Gastroesophageal sphincter (tissue), 4 donors: Measurements from ENCODE around the gene RABGAP1. TPM values are rescaled to one million over a fixed set of nuclear protein-coding genes. Genes with fewer than 3 reads are reported as not detected.

Source experiments
- ATAC-seq: fragments of 150-250 bp; one replicate; pipeline ENCODE4 v1.9.1; 2016; ENCODE audit warnings: mild to moderate bottlenecking, moderate library complexity
- H3K27ac ChIP-seq, 4 donors: fragments of 200-600 bp; sonication (generic) in 3 of 4; 1 replicate in 3 of 4; 2 replicates in 1 of 4; pipeline ENCODE4 v1.5.1; 2016 to 2019
- H3K27me3 ChIP-seq: fragments of 200-600 bp; sonication (generic); one replicate; pipeline ENCODE4 v1.5.1; 2019
- H3K36me3 ChIP-seq, 2 donors: fragments of 200-600 bp; sonication (generic); one replicate each; pipeline ENCODE4 v1.5.1; 2019; ENCODE audit warnings: control low read depth in 1 of 2
- H3K4me1 ChIP-seq, 3 donors: fragments of 200-600 bp; sonication (generic); 1 replicate in 2 of 3; 2 replicates in 1 of 3; pipeline ENCODE4 v1.5.1; 2016 to 2019; ENCODE audit warnings: control low read depth in 2 of 3
- H3K4me3 ChIP-seq, 2 donors: fragments of 200-600 bp; sonication (generic); one replicate each; pipeline ENCODE4 v1.5.1; 2019; ENCODE audit warnings: mild to moderate bottlenecking in 1 of 2, moderate library complexity in 1 of 2
- H3K9me3 ChIP-seq, 3 donors: fragments of 200-600 bp; sonication (generic); one replicate each; pipeline ENCODE4 v1.5.1; 2017 to 2019; ENCODE audit warnings: control low read depth in 2 of 3
- CTCF ChIP-seq, 4 experiments: fragments of 200-600 bp in 2 of 4; fragments of 450-650 bp in 2 of 4; sonication (generic) in 1 of 4; IDR thresholded peaks; one replicate each; pipeline ENCODE4 v1.5.1; 2017 to 2019; ENCODE audit warnings: antibody characterized with exemption in 4 of 4, mild to moderate bottlenecking in 2 of 4, moderate library complexity in 2 of 4
- EP300 ChIP-seq: sonication (generic); formaldehyde crosslinking; IDR thresholded peaks from one replicate; pipeline ENCODE4 v1.6.1; 2017; ENCODE audit warnings: antibody characterized with exemption, mild to moderate bottlenecking
- POLR2A ChIP-seq, 2 donors: fragments of 450-650 bp; IDR thresholded peaks; one replicate each; pipeline ENCODE4 v1.6.1; 2017; ENCODE audit warnings: antibody characterized with exemption in 2 of 2, mild to moderate bottlenecking in 2 of 2, moderate library complexity in 1 of 2
- POLR2AphosphoS5 ChIP-seq: sonication (generic); formaldehyde crosslinking; IDR thresholded peaks from one replicate; pipeline ENCODE4 v1.6.1; 2017; ENCODE audit warnings: antibody characterized with exemption
- WGBS, 2 donors: methylation state at CpG; one replicate each; pipeline ENCODE4 v1.1.5; 2018; ENCODE audit warnings: low coverage in 1 of 2; 5-methylcytosine and 5-hydroxymethylcytosine counted together
- small RNA-seq, 4 donors: library from RNA; depleted of rRNA; stranded (forward); fragments of <200 nt; gene quantifications; one replicate each; pipeline ENCODE3, GENCODE V24; 2016
- total RNA-seq, 4 donors: library from RNA; depleted of rRNA; stranded (reverse); fragments of >200 nt; gene quantifications; one replicate each; pipeline ENCODE4 v1.1.0, GENCODE V29; 2016

Gene RABGAP1
- total RNA-seq, 4 donors from 2014 or later, result 61.2 to 139 (median 82.9) TPM

GRCh38 chr9:123138163-123138562 lies 197.3 kb downstream of the RABGAP1 start:
- Histone ChIP-seq H3K27me3 (no peaks in the 10 kb centered on the region), H3K27ac (no peak overlapping the region), H3K4me1 (no peaks in the 10 kb centered on the region), H3K9me3 (no peaks in the 10 kb centered on the region), H3K36me3 (peaks cover 0 to 6% of the 10 kb centered on the region in 2 donors), H3K4me3 (no peak overlapping the region)
- ATAC-seq, result no peak
- 100% methylated on average over 2 of the region's 2 CpGs; no CpG with 5 or more reads in 1 of the 2 donors for WGBS, 2 donors
- no peak for TF ChIP-seq EP300
- TF ChIP-seq POLR2AphosphoS5, result no peak

- H3K27me3 ChIP-seq, result no peaks in the 10 kb centered on the region
- no peak for ATAC-seq
- WGBS, 2 donors, result 28 to 78% methylated on average over 1 of the region's 1 CpG
- TF ChIP-seq POLR2AphosphoS5, result no peak
- TF ChIP-seq POLR2A (IDR thresholded peaks at IDR 0.05), result no peak
- no peak for TF ChIP-seq EP300
- TF ChIP-seq CTCF (IDR thresholded peaks at IDR 0.05), result no peak
- peaks cover 0 to 8% (median 0%) of the 10 kb centered on the region in 3 donors for H3K9me3 ChIP-seq
- H3K27ac ChIP-seq, result no peak overlapping the region
- no peak overlapping the region for H3K4me3 ChIP-seq
- H3K36me3 ChIP-seq, result peaks cover 0 to 14% of the 10 kb centered on the region in 2 donors
- no peaks in the 10 kb centered on the region for H3K4me1 ChIP-seq
Measured at GRCh38 chr9:123149067-123149466, 208.2 kb downstream of the RABGAP1 start.

- Histone ChIP-seq H3K4me3 (no peak overlapping the region), H3K9me3 (peaks cover 0 to 8% (median 0%) of the 10 kb centered on the region in 3 donors), H3K27ac (no peak overlapping the region), H3K36me3 (peaks cover 0 to 14% of the 10 kb centered on the region in 2 donors), H3K27me3 (no peaks in the 10 kb centered on the region), H3K4me1 (no peaks in the 10 kb centered on the region)
- no peak for ATAC-seq
- WGBS, 2 donors, result 70 to 80% methylated on average over 5 of the region's 5 CpGs
- no peak for TF ChIP-seq EP300
- TF ChIP-seq POLR2AphosphoS5, result no peak
- no peak for TF ChIP-seq CTCF (IDR thresholded peaks at IDR 0.05)
- no peak for TF ChIP-seq POLR2A (IDR thresholded peaks at IDR 0.05)
Measured at GRCh38 chr9:123150708-123151503, 210.1 kb downstream of the RABGAP1 start.

Small RNAs within 50 kb of the gene (small RNA-seq; reads per million reads assigned to genes)
- 0 reads per million in 4 donors for gene GPR21
- 0 reads per million in 4 donors for gene RNY1P15

Other genes with a start within 250 kb of the RABGAP1 start
- not detected for gene OR1L4, start 217.0 kb upstream of the RABGAP1 start, total RNA-seq
- gene OR1L6, start 198.7 kb upstream of the RABGAP1 start, total RNA-seq, result not detected
- gene OR5C1, start 152.1 kb upstream of the RABGAP1 start, total RNA-seq, result not detected
- not detected for gene OR1K1, start 140.9 kb upstream of the RABGAP1 start, total RNA-seq
- gene PDCL, start 112.4 kb upstream of the RABGAP1 start, total RNA-seq, result 10 to 100 TPM; 15.3 to 24.4 (median 17.3) TPM
- 10 to 100 TPM; 50.6 to 70.7 (median 68.7) TPM for gene RC3H2, start 35.7 kb upstream of the RABGAP1 start, total RNA-seq
- gene ZBTB6, start 27.7 kb upstream of the RABGAP1 start, total RNA-seq, result 10 to 100 TPM in 2 of 4 donors, 1 to 10 TPM in 2; 7.4 to 10.9 (median 9.8) TPM
- 10 to 100 TPM in 2 of 4 donors, 1 to 10 TPM in 2; 9.2 to 14.0 (median 10.8) TPM for gene ZBTB26, start 9.5 kb upstream of the RABGAP1 start, total RNA-seq
- 1 to 10 TPM in 3 of 4 donors, under 1 TPM in 1; 0.39 to 4.2 (median 3.2) TPM for gene GPR21, start 92.6 kb downstream of the RABGAP1 start, total RNA-seq